Bronchial epithelial cell (primary cell): ENCODE results near the gene RAP1GAP2. TPM values are rescaled to one million over a fixed set of nuclear protein-coding genes. Genes with fewer than 3 reads are reported as not detected.

ENCODE experiments used
- DNase-seq: peaks from one replicate; pipeline ENCODE4 v3.0.0-alpha.2; 2010; ENCODE audit warnings: low read depth
- FAIRE-seq: peaks from 2 replicates; lab custom pipeline; 2011; peaks lifted over from hg19 to GRCh38; lab: Jason Lieb, UNC
- H3K27me3 ChIP-seq: 2 replicates; pipeline ENCODE4 v1.5.1; 2011; ENCODE audit warnings: low read length; ENCODE audit not compliant: control insufficient read depth, insufficient read depth
- H3K36me3 ChIP-seq: 2 replicates; pipeline ENCODE4 v1.5.1; 2011; ENCODE audit warnings: low read length; ENCODE audit not compliant: control insufficient read depth, insufficient read depth
- H3K4me3 ChIP-seq: 2 replicates; pipeline ENCODE4 v1.5.1; 2011; ENCODE audit warnings: mild to moderate bottlenecking, low read depth, low read length, control low read depth
- total RNA-seq: library from RNA; depleted of rRNA; stranded (reverse); fragments of >200 nt; gene quantifications from 2 replicates; pipeline ENCODE4 v1.2.1, GENCODE V29; 2014
- TF ChIP-seq, protein P1 (sequence below): IDR thresholded peaks from 2 replicates; pipeline ENCODE4 v1.5.1; 2011; ENCODE audit warnings: mild to moderate bottlenecking, moderate library complexity, low read length, control low read depth, inconsistent platforms; ENCODE audit not compliant: insufficient read depth, severe bottlenecking

Gene RAP1GAP2
- total RNA-seq, 1 donor from 2014 or later, result 15.0 TPM

DNA sequence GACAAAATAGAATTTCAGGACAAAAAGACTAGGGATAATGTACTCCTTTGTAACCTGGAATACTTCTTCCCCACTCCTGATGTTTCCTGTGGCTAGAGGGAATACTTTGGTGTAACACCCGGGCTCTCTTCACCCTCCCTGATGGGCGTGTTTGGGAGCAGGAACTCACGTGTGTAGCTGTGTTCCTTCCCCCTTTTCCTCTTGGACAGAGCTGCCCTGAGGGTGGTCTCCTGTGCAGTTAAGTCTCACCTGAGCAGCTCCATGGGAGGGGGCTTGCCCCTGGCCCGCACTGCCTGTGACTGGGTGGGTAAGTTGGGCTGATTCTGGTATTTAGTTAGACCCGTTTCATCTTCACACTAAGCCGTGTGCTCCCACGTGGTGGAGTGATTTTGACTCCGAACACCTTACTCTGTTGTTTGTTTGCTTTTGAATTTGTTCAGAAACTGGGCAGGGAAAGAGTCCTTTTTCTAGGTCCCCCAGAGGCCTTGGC, 179.3 kb downstream of the RAP1GAP2 start:
- Histone ChIP-seq H3K36me3 (no peaks in the 10 kb centered on the region), H3K4me3 (peak overlapping the region; percentile 35), H3K27me3 (no peaks in the 10 kb centered on the region)
- TF ChIP-seq, protein P1, sequence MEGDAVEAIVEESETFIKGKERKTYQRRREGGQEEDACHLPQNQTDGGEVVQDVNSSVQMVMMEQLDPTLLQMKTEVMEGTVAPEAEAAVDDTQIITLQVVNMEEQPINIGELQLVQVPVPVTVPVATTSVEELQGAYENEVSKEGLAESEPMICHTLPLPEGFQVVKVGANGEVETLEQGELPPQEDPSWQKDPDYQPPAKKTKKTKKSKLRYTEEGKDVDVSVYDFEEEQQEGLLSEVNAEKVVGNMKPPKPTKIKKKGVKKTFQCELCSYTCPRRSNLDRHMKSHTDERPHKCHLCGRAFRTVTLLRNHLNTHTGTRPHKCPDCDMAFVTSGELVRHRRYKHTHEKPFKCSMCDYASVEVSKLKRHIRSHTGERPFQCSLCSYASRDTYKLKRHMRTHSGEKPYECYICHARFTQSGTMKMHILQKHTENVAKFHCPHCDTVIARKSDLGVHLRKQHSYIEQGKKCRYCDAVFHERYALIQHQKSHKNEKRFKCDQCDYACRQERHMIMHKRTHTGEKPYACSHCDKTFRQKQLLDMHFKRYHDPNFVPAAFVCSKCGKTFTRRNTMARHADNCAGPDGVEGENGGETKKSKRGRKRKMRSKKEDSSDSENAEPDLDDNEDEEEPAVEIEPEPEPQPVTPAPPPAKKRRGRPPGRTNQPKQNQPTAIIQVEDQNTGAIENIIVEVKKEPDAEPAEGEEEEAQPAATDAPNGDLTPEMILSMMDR, result no peak
- FAIRE-seq, result peak; percentile 55
- DNase-seq, result peak; percentile 35

DNA sequence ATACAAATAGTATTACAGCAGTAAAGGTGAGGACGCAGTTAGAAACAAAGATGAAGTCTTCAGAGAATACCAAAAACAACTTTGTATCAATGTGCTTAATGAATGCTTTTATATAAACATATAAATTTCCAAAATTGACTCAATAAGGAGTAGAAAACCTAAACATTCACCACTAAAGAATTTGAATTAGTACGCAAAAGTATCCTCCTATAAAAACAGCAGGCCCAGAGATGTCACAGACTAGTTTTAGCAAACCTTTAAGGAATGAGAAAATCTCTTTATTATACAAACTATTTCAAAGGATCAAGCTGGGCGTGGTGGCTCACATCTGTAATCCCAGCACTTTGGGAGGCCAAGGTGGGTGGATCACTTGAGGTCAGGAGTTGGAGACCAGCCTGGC, 180.9 kb downstream of the RAP1GAP2 start:
- Histone ChIP-seq H3K36me3 (no peaks in the 10 kb centered on the region), H3K4me3 (no peak overlapping the region), H3K27me3 (no peaks in the 10 kb centered on the region)
- TF ChIP-seq, protein P1, result no peak
- DNase-seq (no peak), FAIRE-seq (no peak)

DNA sequence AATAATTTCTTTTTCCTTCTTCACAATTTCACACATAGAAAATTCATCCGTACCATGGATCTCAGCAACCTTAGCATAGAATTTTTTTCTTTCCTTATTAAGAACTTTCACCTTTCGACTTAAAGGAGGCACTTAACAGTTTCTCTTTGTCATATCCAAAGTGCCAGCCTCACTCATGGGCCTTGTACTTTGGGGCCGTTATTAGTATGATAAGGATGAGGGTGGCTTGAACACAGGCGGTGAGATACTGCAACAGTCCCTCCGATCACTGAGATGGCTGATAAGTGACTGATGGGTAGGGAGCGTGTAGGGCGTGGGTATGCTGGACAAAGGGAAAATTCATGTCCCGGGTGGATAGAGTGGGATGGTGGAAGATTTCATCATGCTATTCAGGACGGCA, 181.9 kb downstream of the RAP1GAP2 start:
- DNase-seq (no peak), FAIRE-seq (no peak)
- TF ChIP-seq, protein P1, result no peak
- Histone ChIP-seq H3K4me3 (no peak overlapping the region), H3K36me3 (no peaks in the 10 kb centered on the region), H3K27me3 (no peaks in the 10 kb centered on the region)

DNA sequence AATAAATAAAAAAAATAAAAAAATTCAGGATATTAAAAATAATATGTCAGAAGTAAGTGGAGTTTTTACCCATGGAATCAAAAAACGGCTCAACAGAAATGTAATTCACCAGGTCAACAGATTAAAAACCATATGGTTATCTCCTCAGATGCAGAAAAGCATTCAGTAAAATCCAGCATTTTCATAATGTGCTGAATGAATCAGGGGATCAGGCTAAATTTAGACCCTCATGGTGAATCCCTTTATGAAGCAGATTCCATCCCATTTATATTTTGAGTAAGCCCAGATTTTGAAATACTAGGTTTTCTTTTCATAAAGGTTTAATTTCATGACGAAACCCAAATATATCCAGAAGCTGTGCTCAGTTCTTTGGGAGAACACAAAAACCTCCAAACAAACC, 182.8 kb downstream of the RAP1GAP2 start:
- DNase-seq (no peak), FAIRE-seq (no peak)
- Histone ChIP-seq H3K4me3 (no peak overlapping the region), H3K27me3 (no peaks in the 10 kb centered on the region), H3K36me3 (no peaks in the 10 kb centered on the region)
- TF ChIP-seq, protein P1, result no peak

DNA sequence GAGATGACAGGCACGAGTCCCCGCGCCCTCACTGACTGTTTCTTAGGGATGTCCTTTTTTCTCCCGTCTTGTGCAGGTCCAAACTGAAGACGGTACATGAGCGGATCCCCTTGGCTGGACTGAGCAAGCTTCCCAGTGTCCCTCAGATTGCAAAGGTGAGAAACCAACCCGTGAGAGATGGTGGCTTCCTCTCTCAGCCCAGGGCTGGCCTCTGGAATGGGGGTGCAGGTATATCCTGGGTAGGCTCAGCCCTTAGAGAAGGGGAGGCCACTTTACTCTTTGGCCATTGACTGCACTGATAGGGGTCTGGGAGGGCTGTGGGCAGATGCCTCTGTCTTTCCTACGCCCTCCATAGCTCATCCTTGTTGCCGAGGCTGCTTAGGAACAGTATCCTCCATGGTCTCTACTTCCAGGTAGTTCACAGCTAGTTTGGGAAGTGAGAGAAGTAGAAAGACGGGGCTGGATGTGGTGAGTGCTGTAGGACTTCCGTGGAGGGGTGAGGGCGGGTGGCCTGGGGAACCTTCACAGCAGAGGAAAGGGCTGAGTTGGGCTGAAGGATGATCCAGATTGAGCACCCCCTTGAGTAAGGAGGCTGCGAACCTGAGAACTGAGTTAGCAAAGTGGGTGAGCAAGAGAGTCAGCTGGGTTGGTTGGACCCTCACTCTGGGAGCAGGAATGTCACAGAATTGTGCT, 184.1 kb downstream of the RAP1GAP2 start:
- H3K4me3 ChIP-seq, result no peak overlapping the region
- DNase-seq (no peak), FAIRE-seq (no peak)
- no peaks in the 10 kb centered on the region for H3K27me3 ChIP-seq
- TF ChIP-seq, protein P1, result no peak
- no peaks in the 10 kb centered on the region for H3K36me3 ChIP-seq

DNA sequence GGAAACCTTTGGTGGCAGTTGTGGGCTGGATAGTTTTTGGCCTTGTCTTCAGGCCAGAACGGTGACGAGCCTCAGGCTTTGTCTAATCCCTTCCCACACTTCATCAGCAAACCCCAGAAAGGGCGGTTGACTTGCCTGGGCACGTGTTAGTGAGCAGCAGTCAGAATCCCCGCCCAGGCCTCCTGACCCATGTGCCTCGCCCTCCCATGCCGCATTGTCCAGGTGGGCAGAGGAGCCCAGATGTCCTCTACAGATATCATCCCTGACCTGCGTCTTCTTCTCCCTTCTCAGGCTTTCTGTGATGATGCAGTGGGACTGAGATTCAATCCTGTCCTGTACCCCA, 184.6 kb downstream of the RAP1GAP2 start:
- TF ChIP-seq, protein P1, result no peak
- DNase-seq (peak; percentile 54), FAIRE-seq (peak; percentile 43)
- Histone ChIP-seq H3K27me3 (no peaks in the 10 kb centered on the region), H3K4me3 (no peak overlapping the region), H3K36me3 (no peaks in the 10 kb centered on the region)
